Liver (tissue), 9 donors: ENCODE results near the gene COLEC12. TPM values are rescaled to one million over a fixed set of nuclear protein-coding genes. Genes with fewer than 3 reads are reported as not detected.

Experiments used
- DNase-seq: peaks from one replicate; pipeline ENCODE4 v3.0.0-alpha.2; 2017; ENCODE audit warnings: low spot score
- H3K27ac ChIP-seq, 2 donors: one replicate each; pipeline ENCODE4 v1.7.0; 2013; ENCODE audit warnings: inconsistent platforms in 2 of 2, low read length in 2 of 2, control low read depth in 1 of 2, low read depth in 1 of 2, mild to moderate bottlenecking in 1 of 2
- H3K27me3 ChIP-seq, 4 donors: one replicate each; pipeline versions ENCODE4 v1.6.1 to v1.7.0; 2013; ENCODE audit warnings: low read length in 3 of 4, inconsistent platforms in 1 of 4, mild to moderate bottlenecking in 1 of 4, moderate library complexity in 1 of 4; ENCODE audit not compliant: control insufficient read depth in 4 of 4, insufficient read depth in 4 of 4
- H3K36me3 ChIP-seq, 4 donors: one replicate each; pipeline versions ENCODE4 v1.6.1 to v1.7.0; 2013; ENCODE audit warnings: low read length in 3 of 4, mild to moderate bottlenecking in 3 of 4, low read depth in 1 of 4, moderate library complexity in 1 of 4; ENCODE audit not compliant: control insufficient read depth in 4 of 4, insufficient read depth in 3 of 4
- H3K4me1 ChIP-seq, 4 donors: one replicate each; pipeline versions ENCODE4 v1.6.1 to v1.7.0; 2013; ENCODE audit warnings: low read length in 3 of 4, mild to moderate bottlenecking in 3 of 4, moderate library complexity in 1 of 4; ENCODE audit not compliant: control insufficient read depth in 4 of 4, insufficient read depth in 4 of 4
- H3K4me3 ChIP-seq, 3 donors: one replicate each; pipeline versions ENCODE4 v1.6.1 to v1.7.0; 2013; ENCODE audit warnings: low read length in 3 of 3, control low read depth in 1 of 3, low read depth in 1 of 3, mild to moderate bottlenecking in 1 of 3
- H3K9ac ChIP-seq, 2 donors: one replicate each; pipeline ENCODE4 v1.7.0; 2013; ENCODE audit warnings: low read length in 2 of 2, mild to moderate bottlenecking in 2 of 2, moderate library complexity in 2 of 2, control low read depth in 1 of 2, low read depth in 1 of 2
- H3K9me3 ChIP-seq, 4 donors: one replicate each; pipeline versions ENCODE4 v1.6.1 to v1.7.0; 2013; ENCODE audit warnings: low read length in 3 of 4; ENCODE audit not compliant: control insufficient read depth in 4 of 4
- EGR1 ChIP-seq, 2 donors: IDR thresholded peaks; 2 replicates each; pipeline ENCODE4 v1.6.1; 2016 to 2018; ENCODE audit warnings: antibody characterized with exemption in 2 of 2, low read depth in 2 of 2
- FOXA1 ChIP-seq: IDR thresholded peaks from 2 replicates; pipeline ENCODE4 v1.6.1; 2016; ENCODE audit warnings: antibody characterized with exemption
- FOXA2 ChIP-seq: IDR thresholded peaks from 2 replicates; pipeline ENCODE4 v1.6.1; 2016; ENCODE audit warnings: antibody characterized with exemption
- GABPA ChIP-seq, 2 donors: IDR thresholded peaks in 1 of 2; conservative IDR thresholded peaks in 1 of 2; 2 replicates each; pipeline ENCODE4 v1.6.1; 2016; ENCODE audit warnings: antibody characterized with exemption in 2 of 2, mild to moderate bottlenecking in 1 of 2, moderate library complexity in 1 of 2
- HNF4A ChIP-seq, 2 donors: conservative IDR thresholded peaks; 2 replicates each; pipeline ENCODE4 v1.6.1; 2016; ENCODE audit warnings: antibody characterized with exemption in 2 of 2, mild to moderate bottlenecking in 2 of 2
- HNF4G ChIP-seq: IDR thresholded peaks from 2 replicates; pipeline ENCODE4 v1.6.1; 2016; ENCODE audit warnings: antibody characterized with exemption
- JUND ChIP-seq, 2 donors: IDR thresholded peaks; 2 replicates each; pipeline ENCODE4 v1.6.1; 2016; ENCODE audit warnings: antibody characterized with exemption in 2 of 2
- NR2F2 ChIP-seq: IDR thresholded peaks from 2 replicates; pipeline ENCODE4 v1.6.1; 2016; ENCODE audit warnings: antibody characterized with exemption
- RXRA ChIP-seq, 2 donors: IDR thresholded peaks; 2 replicates each; pipeline ENCODE4 v1.6.1; 2017 to 2018; ENCODE audit warnings: antibody characterized with exemption in 2 of 2, mild to moderate bottlenecking in 1 of 2
- SP1 ChIP-seq: IDR thresholded peaks from 2 replicates; pipeline ENCODE4 v1.6.1; 2018; ENCODE audit warnings: antibody characterized with exemption, mild to moderate bottlenecking
- TAF1 ChIP-seq: conservative IDR thresholded peaks from 2 replicates; pipeline ENCODE4 v1.6.1; 2016; ENCODE audit warnings: antibody characterized with exemption, mild to moderate bottlenecking
- YY1 ChIP-seq: IDR thresholded peaks from 2 replicates; pipeline ENCODE4 v1.6.1; 2016; ENCODE audit warnings: antibody characterized with exemption, mild to moderate bottlenecking
- WGBS: extraction: QIAGEN DNeasy Blood & Tissue Kit; methylation state at CpG from one replicate; pipeline ENCODE4 v1.1.7; 2013; 5-methylcytosine and 5-hydroxymethylcytosine counted together
- polyA plus RNA-seq, 2 donors: library from polyadenylated mRNA; stranded (reverse) in 1 of 2; unstranded in 1 of 2; fragments of 200-250 nt in 1 of 2; fragments of >200 nt in 1 of 2; fragmentation: Nextera tagmentation in 1 of 2; extraction: Ambion mirVana in 1 of 2; gene quantifications; one replicate each; pipeline versions ENCODE4 v1.2.1 to v1.2.3, GENCODE V29; 2013 to 2015
- total RNA-seq, 2 donors: library from RNA; depleted of rRNA; stranded (reverse); fragments of >200 nt; gene quantifications; one replicate each; pipeline ENCODE4 v1.2.3, GENCODE V29; 2014
- TF ChIP-seq, protein P1 (sequence below): fragments of 150-350 bp; IDR thresholded peaks from 2 replicates; pipeline ENCODE4 v1.5.1; 2017; ENCODE audit warnings: improper control_type of control experiment, low read depth, low read length; ENCODE audit not compliant: missing input control
- TF ChIP-seq, protein P2 (sequence below): IDR thresholded peaks from 2 replicates; pipeline ENCODE4 v1.6.1; 2016; ENCODE audit warnings: antibody characterized with exemption, mild to moderate bottlenecking
- TF ChIP-seq, protein P3 (sequence below): IDR thresholded peaks from 2 replicates; pipeline ENCODE4 v1.6.1; 2016; ENCODE audit warnings: antibody characterized with exemption
- donor health status: healthy.
- donor health status: healthy.
- donor health status: healthy.
- donor health status: healthy.
- donor health status: healthy.

COLEC12 gene
- total and polyA plus RNA-seq, 4 donors = 0.03 to 1.6 (median 0.28) TPM

DNA sequence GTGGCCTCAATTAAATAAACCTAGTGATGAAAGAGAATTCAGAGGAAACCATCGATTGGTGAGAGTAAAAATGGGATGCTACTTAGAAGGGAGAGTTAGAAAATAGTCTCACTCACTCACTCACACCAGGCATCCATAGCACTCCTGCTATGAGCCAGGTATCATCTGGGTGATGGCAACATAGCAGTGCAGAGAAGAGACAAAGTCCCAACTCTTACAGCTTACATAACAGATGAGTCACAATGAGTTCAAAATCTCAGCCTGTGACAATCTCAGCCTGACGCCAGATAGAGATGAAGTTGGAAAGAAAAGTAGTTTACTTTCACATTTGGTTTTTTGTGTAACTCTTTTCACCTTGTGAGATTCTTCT is 177.3 kb downstream of the COLEC12 start:
- Histone ChIP-seq H3K4me1 (no peaks in the 10 kb centered on the region), H3K36me3 (no peaks in the 10 kb centered on the region), H3K27ac (no peak overlapping the region), H3K27me3 (no peaks in the 10 kb centered on the region), H3K9me3 (no peaks in the 10 kb centered on the region), H3K4me3 (no peak overlapping the region), H3K9ac (no peak overlapping the region)
- DNase-seq = no peak
- 51% methylated on average over 2 of the region's 2 CpGs for WGBS
- no peak for TF ChIP-seq TAF1
- TF ChIP-seq JUND (IDR thresholded peaks at IDR 0.05) = peak in 1 of 2 donors; percentile 77
- TF ChIP-seq, protein P1, sequence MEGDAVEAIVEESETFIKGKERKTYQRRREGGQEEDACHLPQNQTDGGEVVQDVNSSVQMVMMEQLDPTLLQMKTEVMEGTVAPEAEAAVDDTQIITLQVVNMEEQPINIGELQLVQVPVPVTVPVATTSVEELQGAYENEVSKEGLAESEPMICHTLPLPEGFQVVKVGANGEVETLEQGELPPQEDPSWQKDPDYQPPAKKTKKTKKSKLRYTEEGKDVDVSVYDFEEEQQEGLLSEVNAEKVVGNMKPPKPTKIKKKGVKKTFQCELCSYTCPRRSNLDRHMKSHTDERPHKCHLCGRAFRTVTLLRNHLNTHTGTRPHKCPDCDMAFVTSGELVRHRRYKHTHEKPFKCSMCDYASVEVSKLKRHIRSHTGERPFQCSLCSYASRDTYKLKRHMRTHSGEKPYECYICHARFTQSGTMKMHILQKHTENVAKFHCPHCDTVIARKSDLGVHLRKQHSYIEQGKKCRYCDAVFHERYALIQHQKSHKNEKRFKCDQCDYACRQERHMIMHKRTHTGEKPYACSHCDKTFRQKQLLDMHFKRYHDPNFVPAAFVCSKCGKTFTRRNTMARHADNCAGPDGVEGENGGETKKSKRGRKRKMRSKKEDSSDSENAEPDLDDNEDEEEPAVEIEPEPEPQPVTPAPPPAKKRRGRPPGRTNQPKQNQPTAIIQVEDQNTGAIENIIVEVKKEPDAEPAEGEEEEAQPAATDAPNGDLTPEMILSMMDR = no peak
- TF ChIP-seq EGR1 (IDR thresholded peaks at IDR 0.05; ENCODE audit: low read depth in 2 of 2) = no peak
- peak; percentile 37 to 65 for TF ChIP-seq HNF4A (conservative IDR thresholded peaks at IDR 0.05)
- TF ChIP-seq, protein P2, sequence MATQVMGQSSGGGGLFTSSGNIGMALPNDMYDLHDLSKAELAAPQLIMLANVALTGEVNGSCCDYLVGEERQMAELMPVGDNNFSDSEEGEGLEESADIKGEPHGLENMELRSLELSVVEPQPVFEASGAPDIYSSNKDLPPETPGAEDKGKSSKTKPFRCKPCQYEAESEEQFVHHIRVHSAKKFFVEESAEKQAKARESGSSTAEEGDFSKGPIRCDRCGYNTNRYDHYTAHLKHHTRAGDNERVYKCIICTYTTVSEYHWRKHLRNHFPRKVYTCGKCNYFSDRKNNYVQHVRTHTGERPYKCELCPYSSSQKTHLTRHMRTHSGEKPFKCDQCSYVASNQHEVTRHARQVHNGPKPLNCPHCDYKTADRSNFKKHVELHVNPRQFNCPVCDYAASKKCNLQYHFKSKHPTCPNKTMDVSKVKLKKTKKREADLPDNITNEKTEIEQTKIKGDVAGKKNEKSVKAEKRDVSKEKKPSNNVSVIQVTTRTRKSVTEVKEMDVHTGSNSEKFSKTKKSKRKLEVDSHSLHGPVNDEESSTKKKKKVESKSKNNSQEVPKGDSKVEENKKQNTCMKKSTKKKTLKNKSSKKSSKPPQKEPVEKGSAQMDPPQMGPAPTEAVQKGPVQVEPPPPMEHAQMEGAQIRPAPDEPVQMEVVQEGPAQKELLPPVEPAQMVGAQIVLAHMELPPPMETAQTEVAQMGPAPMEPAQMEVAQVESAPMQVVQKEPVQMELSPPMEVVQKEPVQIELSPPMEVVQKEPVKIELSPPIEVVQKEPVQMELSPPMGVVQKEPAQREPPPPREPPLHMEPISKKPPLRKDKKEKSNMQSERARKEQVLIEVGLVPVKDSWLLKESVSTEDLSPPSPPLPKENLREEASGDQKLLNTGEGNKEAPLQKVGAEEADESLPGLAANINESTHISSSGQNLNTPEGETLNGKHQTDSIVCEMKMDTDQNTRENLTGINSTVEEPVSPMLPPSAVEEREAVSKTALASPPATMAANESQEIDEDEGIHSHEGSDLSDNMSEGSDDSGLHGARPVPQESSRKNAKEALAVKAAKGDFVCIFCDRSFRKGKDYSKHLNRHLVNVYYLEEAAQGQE = no peak
- TF ChIP-seq, protein P3, sequence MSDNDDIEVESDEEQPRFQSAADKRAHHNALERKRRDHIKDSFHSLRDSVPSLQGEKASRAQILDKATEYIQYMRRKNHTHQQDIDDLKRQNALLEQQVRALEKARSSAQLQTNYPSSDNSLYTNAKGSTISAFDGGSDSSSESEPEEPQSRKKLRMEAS = no peak

DNA sequence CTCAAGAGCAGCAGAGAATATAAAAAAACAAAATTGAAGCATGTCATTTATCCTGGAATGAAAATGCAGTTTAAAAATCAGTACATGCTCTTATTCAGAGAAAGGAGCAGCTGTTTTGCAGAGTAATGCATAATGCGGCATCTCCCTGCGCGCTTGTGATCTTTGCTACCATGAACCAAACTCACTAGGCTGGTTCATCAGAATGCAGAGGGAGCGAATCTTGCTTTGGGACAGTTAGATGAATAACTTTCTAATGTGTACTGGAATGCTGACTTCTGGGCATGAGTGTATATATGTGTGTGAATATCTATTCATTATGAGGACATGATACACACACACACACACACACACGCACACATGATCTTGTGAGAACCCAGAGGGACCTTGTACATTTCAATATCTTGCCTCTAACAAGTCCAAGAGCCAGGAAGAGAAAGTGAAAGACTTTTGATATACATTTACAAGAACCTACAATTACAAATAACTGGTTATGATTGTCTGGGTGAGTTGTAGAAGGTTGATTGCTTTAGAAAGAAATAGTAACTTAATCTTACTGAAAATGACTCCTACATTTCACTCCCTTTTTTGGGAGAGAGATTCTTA is 178.5 kb downstream of the COLEC12 start:
- H3K4me1 ChIP-seq = no peaks in the 10 kb centered on the region
- no peak for DNase-seq
- H3K9ac ChIP-seq = no peak overlapping the region
- no peaks in the 10 kb centered on the region for H3K27me3 ChIP-seq
- no peak overlapping the region for H3K4me3 ChIP-seq
- H3K36me3 ChIP-seq = no peaks in the 10 kb centered on the region
- WGBS = 90% methylated on average over 5 of the region's 5 CpGs
- no peaks in the 10 kb centered on the region for H3K9me3 ChIP-seq
- no peak overlapping the region for H3K27ac ChIP-seq
- TF ChIP-seq, protein P3 = no peak
- TF ChIP-seq GABPA (IDR thresholded peaks at IDR 0.05 in 1 of 2, conservative IDR thresholded peaks at IDR 0.05 in 1 of 2) (no peak), EGR1 (IDR thresholded peaks at IDR 0.05; ENCODE audit: low read depth in 2 of 2) (no peak), FOXA1 (no peak), HNF4A (conservative IDR thresholded peaks at IDR 0.05) (no peak), RXRA (IDR thresholded peaks at IDR 0.05) (no peak)

DNA sequence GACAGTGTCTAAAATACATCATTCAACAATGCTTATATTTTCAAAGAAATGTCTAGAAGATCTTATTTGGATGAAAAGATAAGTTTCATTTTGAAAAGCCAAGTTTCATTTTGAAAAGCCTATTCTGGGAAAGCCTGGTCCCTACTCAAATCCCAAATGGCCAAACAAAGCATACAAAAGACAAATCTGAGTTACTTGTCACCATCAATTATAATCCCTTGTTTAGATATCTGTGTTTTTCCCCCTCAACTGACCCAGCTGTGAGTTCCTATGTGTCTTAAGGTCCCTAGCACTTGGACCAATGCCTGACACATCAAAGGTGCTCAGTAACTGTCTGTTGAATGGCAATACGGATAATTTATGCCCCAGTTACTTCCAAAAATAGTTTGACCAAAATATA is 180.3 kb downstream of the COLEC12 start:
- no peaks in the 10 kb centered on the region for H3K9me3 ChIP-seq
- no peaks in the 10 kb centered on the region for H3K4me1 ChIP-seq
- WGBS = 52% methylated on average over 1 of the region's 1 CpG
- H3K27me3 ChIP-seq = no peaks in the 10 kb centered on the region
- H3K27ac ChIP-seq = no peak overlapping the region
- no peak overlapping the region for H3K4me3 ChIP-seq
- no peak overlapping the region for H3K9ac ChIP-seq
- TF ChIP-seq EGR1 (IDR thresholded peaks at IDR 0.05; ENCODE audit: low read depth in 2 of 2) (no peak), FOXA1 (no peak), HNF4G (no peak), HNF4A (conservative IDR thresholded peaks at IDR 0.05) (no peak), FOXA2 (no peak), GABPA (IDR thresholded peaks at IDR 0.05 in 1 of 2, conservative IDR thresholded peaks at IDR 0.05 in 1 of 2) (no peak), SP1 (no peak), YY1 (no peak), NR2F2 (no peak), JUND (IDR thresholded peaks at IDR 0.05) (no peak)
- TF ChIP-seq, protein P2 = no peak
- TF ChIP-seq, protein P3 = no peak
- DNase-seq = no peak
- no peaks in the 10 kb centered on the region for H3K36me3 ChIP-seq
